ENCODE results near the gene ALDH4A1. TPM values are rescaled to one million over a fixed set of nuclear protein-coding genes. Genes with fewer than 3 reads are reported as not detected.
"Not testable (repeated sequence)": the region's sequence is repeated elsewhere in the genome, so short reads cannot be mapped to it uniquely, and the experiment has no call there.

The ALDH4A1 gene
- total RNA-seq, 3 donors from 2014 or later = 15.7 to 81.0 (median 23.7) TPM

GRCh38 chr1:18872071-18872611 is 30.2 kb downstream of the ALDH4A1 start:
- Histone ChIP-seq H3K9me3 (no peaks in the 10 kb centered on the region), H3K4me1 (no peaks in the 10 kb centered on the region), H3K4me3 (no peak overlapping the region), H3K27ac (no peak overlapping the region), H3K36me3 (no peaks in the 10 kb centered on the region), H3K27me3 (no peaks in the 10 kb centered on the region)
- TF ChIP-seq POLR2AphosphoS5 (IDR thresholded peaks at IDR 0.05) (no peak), POLR2A (IDR thresholded peaks at IDR 0.05) (no peak)
- TF ChIP-seq, protein P1, sequence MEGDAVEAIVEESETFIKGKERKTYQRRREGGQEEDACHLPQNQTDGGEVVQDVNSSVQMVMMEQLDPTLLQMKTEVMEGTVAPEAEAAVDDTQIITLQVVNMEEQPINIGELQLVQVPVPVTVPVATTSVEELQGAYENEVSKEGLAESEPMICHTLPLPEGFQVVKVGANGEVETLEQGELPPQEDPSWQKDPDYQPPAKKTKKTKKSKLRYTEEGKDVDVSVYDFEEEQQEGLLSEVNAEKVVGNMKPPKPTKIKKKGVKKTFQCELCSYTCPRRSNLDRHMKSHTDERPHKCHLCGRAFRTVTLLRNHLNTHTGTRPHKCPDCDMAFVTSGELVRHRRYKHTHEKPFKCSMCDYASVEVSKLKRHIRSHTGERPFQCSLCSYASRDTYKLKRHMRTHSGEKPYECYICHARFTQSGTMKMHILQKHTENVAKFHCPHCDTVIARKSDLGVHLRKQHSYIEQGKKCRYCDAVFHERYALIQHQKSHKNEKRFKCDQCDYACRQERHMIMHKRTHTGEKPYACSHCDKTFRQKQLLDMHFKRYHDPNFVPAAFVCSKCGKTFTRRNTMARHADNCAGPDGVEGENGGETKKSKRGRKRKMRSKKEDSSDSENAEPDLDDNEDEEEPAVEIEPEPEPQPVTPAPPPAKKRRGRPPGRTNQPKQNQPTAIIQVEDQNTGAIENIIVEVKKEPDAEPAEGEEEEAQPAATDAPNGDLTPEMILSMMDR (IDR thresholded peaks at IDR 0.05) = no peak
- intact Hi-C loops (cut with DNase I; ENCODE audit: low total_unique reads) = no loop called here
- DNase-seq (ENCODE audit: low spot score in 2 of 2) = no peak

GRCh38 chr1:18871401-18872070 is 30.8 kb downstream of the ALDH4A1 start:
- Histone ChIP-seq H3K4me3 (no peak overlapping the region), H3K27me3 (no peaks in the 10 kb centered on the region), H3K4me1 (no peaks in the 10 kb centered on the region), H3K9me3 (no peaks in the 10 kb centered on the region), H3K36me3 (no peaks in the 10 kb centered on the region), H3K27ac (no peak overlapping the region)
- intact Hi-C loops (cut with DNase I; ENCODE audit: low total_unique reads) = no loop called here
- TF ChIP-seq POLR2AphosphoS5 (IDR thresholded peaks at IDR 0.05) = no peak
- TF ChIP-seq POLR2A (IDR thresholded peaks at IDR 0.05) = no peak
- TF ChIP-seq, protein P1 (IDR thresholded peaks at IDR 0.05) = no peak
- no peak for DNase-seq (ENCODE audit: low spot score in 2 of 2)

- intact Hi-C loops (cut with DNase I; ENCODE audit: low total_unique reads) = no loop called here
These were observed 31.4 kb downstream of the ALDH4A1 start for GRCh38 chr1:18870957-18871356.

GRCh38 chr1:18870595-18870865 is 31.8 kb downstream of the ALDH4A1 start:
- DNase-seq (ENCODE audit: low spot score in 2 of 2); H3K4me3 ChIP-seq; H3K9me3 ChIP-seq; H3K27me3 ChIP-seq; H3K4me1 ChIP-seq; intact Hi-C loops (cut with DNase I; ENCODE audit: low total_unique reads); H3K27ac ChIP-seq; H3K36me3 ChIP-seq: not testable (repeated sequence)

More at GRCh38 chr1:18870957-18871356, 31.4 kb downstream of the ALDH4A1 start:
- no peak overlapping the region for H3K27ac ChIP-seq
- TF ChIP-seq, protein P1 (IDR thresholded peaks at IDR 0.05) = no peak
- TF ChIP-seq POLR2A (IDR thresholded peaks at IDR 0.05) (no peak), POLR2AphosphoS5 (IDR thresholded peaks at IDR 0.05) (no peak)
- H3K9me3 ChIP-seq = no peaks in the 10 kb centered on the region
- no peak for DNase-seq (ENCODE audit: low spot score in 2 of 2)
- no peaks in the 10 kb centered on the region for H3K4me1 ChIP-seq
- H3K4me3 ChIP-seq = no peak overlapping the region
- H3K27me3 ChIP-seq = no peaks in the 10 kb centered on the region
- H3K36me3 ChIP-seq = no peaks in the 10 kb centered on the region

GRCh38 chr1:18869847-18870594 is 32.3 kb downstream of the ALDH4A1 start:
- H3K27me3 ChIP-seq = no peaks in the 10 kb centered on the region
- no peak overlapping the region for H3K4me3 ChIP-seq
- no peaks in the 10 kb centered on the region for H3K4me1 ChIP-seq
- no peaks in the 10 kb centered on the region for H3K9me3 ChIP-seq
- DNase-seq (ENCODE audit: low spot score in 2 of 2) = no peak
- intact Hi-C loops (cut with DNase I; ENCODE audit: low total_unique reads) = no loop called here
- no peak overlapping the region for H3K27ac ChIP-seq
- no peaks in the 10 kb centered on the region for H3K36me3 ChIP-seq
- no peak for TF ChIP-seq POLR2AphosphoS5 (IDR thresholded peaks at IDR 0.05)
- TF ChIP-seq POLR2A (IDR thresholded peaks at IDR 0.05) = no peak
- TF ChIP-seq, protein P1 (IDR thresholded peaks at IDR 0.05) = no peak
